CD4-positive, alpha-beta T cell treated with Interleukin-1 beta for 1 hour (primary cell): ENCODE results near the gene EIF2S1.
"Not testable (repeated sequence)": the region's sequence is repeated elsewhere in the genome, so short reads cannot be mapped to it uniquely, and the experiment has no call there.

Experiments
- DNase-seq, 2 donors: peaks; one replicate each; pipeline ENCODE4 v3.0.0-alpha.2; 2020 to 2022

The EIF2S1 gene

GRCh38 chr14:67372833-67373232, 12.7 kb downstream of the EIF2S1 start:
- DNase-seq, result no peak

- no peak for DNase-seq
Measured at GRCh38 chr14:67373347-67373746, 13.2 kb downstream of the EIF2S1 start.

- no peak for DNase-seq
Measured at GRCh38 chr14:67377916-67378315, 17.8 kb downstream of the EIF2S1 start.

- no peak for DNase-seq
Measured at GRCh38 chr14:67385120-67385519, 25.0 kb downstream of the EIF2S1 start.

GRCh38 chr14:67385618-67386017, 25.5 kb downstream of the EIF2S1 start:
- no peak for DNase-seq

GRCh38 chr14:67387195-67387594, 27.1 kb downstream of the EIF2S1 start:
- no peak for DNase-seq

GRCh38 chr14:67389275-67389674, 29.1 kb downstream of the EIF2S1 start:
- DNase-seq, result no peak

GRCh38 chr14:67389811-67390534, 29.8 kb downstream of the EIF2S1 start:
- no peak for DNase-seq

GRCh38 chr14:67391268-67391667, 31.1 kb downstream of the EIF2S1 start:
- no peak for DNase-seq

GRCh38 chr14:67392123-67392522, 32.0 kb downstream of the EIF2S1 start:
- DNase-seq, result no peak

GRCh38 chr14:67392800-67393199, 32.7 kb downstream of the EIF2S1 start:
- DNase-seq, result no peak

GRCh38 chr14:67393689-67394088, 33.6 kb downstream of the EIF2S1 start:
- no peak for DNase-seq

- DNase-seq, result no peak
Measured at GRCh38 chr14:67395086-67395875, 35.2 kb downstream of the EIF2S1 start.

- no peak for DNase-seq
Measured at GRCh38 chr14:67395876-67396189, 35.7 kb downstream of the EIF2S1 start.

- no peak for DNase-seq
Measured at GRCh38 chr14:67396381-67396970, 36.3 kb downstream of the EIF2S1 start.

- no peak for DNase-seq
Measured at GRCh38 chr14:67397536-67397935, 37.4 kb downstream of the EIF2S1 start.

- DNase-seq, result no peak
Measured at GRCh38 chr14:67400434-67400833, 40.3 kb downstream of the EIF2S1 start.

GRCh38 chr14:67405771-67406170, 45.6 kb downstream of the EIF2S1 start:
- DNase-seq, result no peak

- DNase-seq, result not testable (repeated sequence)
Measured at GRCh38 chr14:67408122-67408801, 48.1 kb downstream of the EIF2S1 start.

GRCh38 chr14:67409461-67409860, 49.3 kb downstream of the EIF2S1 start:
- no peak for DNase-seq

- DNase-seq, result no peak
Measured at GRCh38 chr14:67410313-67410712, 50.2 kb downstream of the EIF2S1 start.

- DNase-seq, result no peak
Measured at GRCh38 chr14:67411370-67411769, 51.2 kb downstream of the EIF2S1 start.

- peak; percentile 44 to 48 for DNase-seq
Measured at GRCh38 chr14:67411820-67412421, 51.8 kb downstream of the EIF2S1 start, which contains the start of gene PLEK2. Gene PLEK2, minus strand, starts transcription at chr14:67412165. Its CDS starts 106 bp downstream, at chr14:67412059.
